BJ (cell line): ENCODE data around the gene CENPP. TPM values are rescaled to one million over a fixed set of nuclear protein-coding genes. Genes with fewer than 3 reads are reported as not detected.

Source experiments
- CTCF ChIA-PET: fragments of 350-600 bp; formaldehyde crosslinking; extraction: SDS; loops from one replicate; lab custom pipeline; 2021; ENCODE audit warnings: antibody characterized with exemption, inconsistent platforms; lab: Yijun Ruan, JAX
- POLR2A ChIA-PET: fragments of 300-600 bp; sonication (Branson Sonifier 250); formaldehyde crosslinking; extraction: SDS; loops from one replicate; lab custom pipeline; 2021; ENCODE audit warnings: antibody characterized with exemption; lab: Charles Lee
- DNase-seq: peaks from one replicate; pipeline ENCODE4 v3.0.0-alpha.2; 2011; ENCODE audit warnings: low read depth
- H3K27me3 ChIP-seq: 2 replicates; pipeline ENCODE4 v1.6.0; 2011; ENCODE audit warnings: low read length; ENCODE audit not compliant: control insufficient read depth, insufficient read depth
- H3K36me3 ChIP-seq: 2 replicates; pipeline ENCODE4 v1.5.1; 2011; ENCODE audit warnings: low read length; ENCODE audit not compliant: control insufficient read depth, insufficient read depth
- H3K4me3 ChIP-seq: 2 replicates; pipeline ENCODE4 v1.5.1; 2011; ENCODE audit warnings: low read depth, mild to moderate bottlenecking, control low read depth, low read length
- CTCF ChIP-seq: IDR thresholded peaks from 2 replicates; pipeline ENCODE4 v1.5.1; 2011; ENCODE audit warnings: low read depth, mild to moderate bottlenecking, control low read depth, inconsistent platforms, low read length, moderate library complexity; ENCODE audit not compliant: insufficient read depth
- polyA plus RNA-seq: library from polyadenylated mRNA; depleted of rRNA; stranded (reverse); fragments of >200 nt; gene quantifications from 2 replicates; pipeline ENCODE4 v1.2.3, GENCODE V29; 2011

Gene CENPP
- polyA plus RNA-seq, 1 experiment = 1.3 TPM

GRCh38 chr9:92385001-92385400 lies 59.2 kb downstream of the CENPP start:
- CTCF ChIA-PET = no interaction called here
- no peak for DNase-seq
- TF ChIP-seq CTCF = no peak
- H3K36me3 ChIP-seq = no peaks in the 10 kb centered on the region
- H3K4me3 ChIP-seq = no peak overlapping the region
- no peaks in the 10 kb centered on the region for H3K27me3 ChIP-seq
- POLR2A ChIA-PET = no interaction called here

GRCh38 chr9:92385477-92385876 lies 59.7 kb downstream of the CENPP start:
- no peaks in the 10 kb centered on the region for H3K27me3 ChIP-seq
- DNase-seq = no peak
- no peaks in the 10 kb centered on the region for H3K36me3 ChIP-seq
- ChIA-PET CTCF (no interaction called here), POLR2A (no interaction called here)
- H3K4me3 ChIP-seq = no peak overlapping the region
- no peak for TF ChIP-seq CTCF

- Histone ChIP-seq H3K36me3 (no peaks in the 10 kb centered on the region), H3K4me3 (no peak overlapping the region), H3K27me3 (no peaks in the 10 kb centered on the region)
- ChIA-PET POLR2A (no interaction called here), CTCF (no interaction called here)
- no peak for TF ChIP-seq CTCF
- no peak for DNase-seq
Observed at GRCh38 chr9:92385953-92386352, 60.2 kb downstream of the CENPP start.

- no peak for TF ChIP-seq CTCF
- ChIA-PET POLR2A (no interaction called here), CTCF (interaction anchor here (1.7 kb wide), 1 partner anchor 18 kb away, joined by 4 read pairs; no protein-coding TSS in a partner anchor)
- no peak for DNase-seq
- Histone ChIP-seq H3K4me3 (no peak overlapping the region), H3K36me3 (no peaks in the 10 kb centered on the region), H3K27me3 (no peaks in the 10 kb centered on the region)
Observed at GRCh38 chr9:92392690-92393089, 66.9 kb downstream of the CENPP start.

- POLR2A ChIA-PET = no interaction called here
- Histone ChIP-seq H3K36me3 (no peaks in the 10 kb centered on the region), H3K4me3 (no peak overlapping the region), H3K27me3 (no peaks in the 10 kb centered on the region)
- CTCF ChIA-PET = interaction anchor here (1.7 kb wide), 1 partner anchor 17 kb away, joined by 4 read pairs; no protein-coding TSS in a partner anchor
- no peak for TF ChIP-seq CTCF
- no peak for DNase-seq
Observed at GRCh38 chr9:92393686-92394085, 67.9 kb downstream of the CENPP start.
